CD14-positive monocyte (primary cell): ENCODE measurements around the gene TRIM27. TPM values are rescaled to one million over a fixed set of nuclear protein-coding genes. Genes with fewer than 3 reads are reported as not detected.
"Not testable (repeated sequence)": the region's sequence is repeated elsewhere in the genome, so short reads cannot be mapped to it uniquely, and the experiment has no call there.

Source experiments
- DNase-seq, 3 donors: peaks; one replicate each; pipeline ENCODE4 v3.0.0-alpha.2; 2011 to 2022
- H2AFZ ChIP-seq: 2 replicates; pipeline ENCODE4 v1.6.0; 2012; ENCODE audit warnings: mild to moderate bottlenecking, low read depth, low read length, inconsistent platforms; ENCODE audit not compliant: insufficient read depth, poor library complexity, severe bottlenecking
- H3K27ac ChIP-seq, 2 donors: 1 replicate in 1 of 2; 2 replicates in 1 of 2; pipeline ENCODE4 v1.5.1; 2012 to 2013; ENCODE audit warnings: low read length in 2 of 2, control low read depth in 1 of 2, inconsistent platforms in 1 of 2, low read depth in 1 of 2, mild to moderate bottlenecking in 1 of 2
- H3K27me3 ChIP-seq, 2 donors: one replicate each; pipeline versions ENCODE4 v1.6.0 to v1.6.1; 2011 to 2013; ENCODE audit warnings: low read length in 2 of 2; ENCODE audit not compliant: control insufficient read depth in 2 of 2, insufficient read depth in 2 of 2
- H3K36me3 ChIP-seq, 2 donors: replicated peaks in 1 of 2; 1 replicate in 1 of 2; 2 replicates in 1 of 2; pipeline versions ENCODE4 v1.5.1 to v1.6.1; 2012 to 2013; ENCODE audit warnings: low read length in 2 of 2, control low read depth in 1 of 2, inconsistent platforms in 1 of 2, mild to moderate bottlenecking in 1 of 2; ENCODE audit not compliant: insufficient read depth in 2 of 2, control insufficient read depth in 1 of 2
- H3K4me1 ChIP-seq, 2 donors: 1 replicate in 1 of 2; 2 replicates in 1 of 2; pipeline versions ENCODE4 v1.5.1 to v1.6.1; 2012 to 2013; ENCODE audit warnings: low read length in 2 of 2, control low read depth in 1 of 2, inconsistent platforms in 1 of 2, mild to moderate bottlenecking in 1 of 2, moderate library complexity in 1 of 2; ENCODE audit not compliant: insufficient read depth in 2 of 2, control insufficient read depth in 1 of 2
- H3K4me2 ChIP-seq: replicated peaks from 2 replicates; pipeline ENCODE3; 2012; ENCODE audit warnings: low read length, moderate library complexity, mild to moderate bottlenecking; ENCODE audit not compliant: poor library complexity, severe bottlenecking; ENCODE audit errors: extremely low read depth
- H3K4me3 ChIP-seq, 3 experiments: fragments of 200-600 bp in 1 of 3; sonication (generic) in 1 of 3; replicated peaks in 1 of 3; 1 replicate in 2 of 3; 2 replicates in 1 of 3; pipeline ENCODE4 v1.5.1; 2011 to 2013; ENCODE audit warnings: low read length in 3 of 3, mild to moderate bottlenecking in 3 of 3, control low read depth in 2 of 3, low read depth in 2 of 3, inconsistent platforms in 1 of 3, moderate library complexity in 1 of 3
- H3K79me2 ChIP-seq: 2 replicates; pipeline ENCODE4 v1.6.0; 2012; ENCODE audit warnings: mild to moderate bottlenecking, control low read depth, inconsistent platforms, low read length, moderate library complexity; ENCODE audit not compliant: insufficient read depth
- H3K9ac ChIP-seq: 2 replicates; pipeline ENCODE4 v1.6.0; 2017; ENCODE audit warnings: low read length, mild to moderate bottlenecking; ENCODE audit not compliant: insufficient read depth, poor library complexity, severe bottlenecking
- H3K9me3 ChIP-seq, 2 donors: replicated peaks in 1 of 2; 1 replicate in 1 of 2; 2 replicates in 1 of 2; pipeline versions ENCODE4 v1.5.1 to v1.6.1; 2012 to 2013; ENCODE audit warnings: low read length in 2 of 2, control low read depth in 1 of 2; ENCODE audit not compliant: control insufficient read depth in 1 of 2, insufficient read depth in 1 of 2
- H4K20me1 ChIP-seq: 2 replicates; pipeline ENCODE4 v1.6.0; 2012; ENCODE audit warnings: mild to moderate bottlenecking, low read length, control low read depth, moderate library complexity; ENCODE audit not compliant: insufficient read depth
- H3K27ac Mint-ChIP-seq, 7 donors: one replicate each; pipeline ENCODE4 v1.8.0; 2020; ENCODE audit warnings: mild to moderate bottlenecking in 7 of 7, mixed read lengths in 7 of 7, moderate library complexity in 6 of 7, inconsistent platforms in 2 of 7
- H3K27me3 Mint-ChIP-seq, 3 donors: one replicate each; pipeline ENCODE4 v1.8.0; 2021 to 2022; ENCODE audit warnings: low read depth in 3 of 3, mild to moderate bottlenecking in 3 of 3, mixed read lengths in 3 of 3, moderate library complexity in 3 of 3, inconsistent platforms in 1 of 3
- H3K36me3 Mint-ChIP-seq, 2 donors: one replicate each; pipeline ENCODE4 v1.8.0; 2020; ENCODE audit warnings: mixed read lengths in 2 of 2, inconsistent platforms in 1 of 2, mild to moderate bottlenecking in 1 of 2
- H3K4me1 Mint-ChIP-seq: one replicate; pipeline ENCODE4 v1.8.0; 2020; ENCODE audit warnings: mild to moderate bottlenecking, mixed read lengths
- H3K4me3 Mint-ChIP-seq, 2 donors: one replicate each; pipeline ENCODE4 v1.8.0; 2020; ENCODE audit warnings: mild to moderate bottlenecking in 2 of 2, mixed read lengths in 2 of 2, moderate library complexity in 1 of 2
- H3K9me3 Mint-ChIP-seq, 7 donors: one replicate each; pipeline ENCODE4 v1.8.0; 2020 to 2022; ENCODE audit warnings: mixed read lengths in 7 of 7, mild to moderate bottlenecking in 6 of 7, moderate library complexity in 6 of 7, inconsistent platforms in 2 of 7
- CTCF ChIP-seq: fragments of 200-600 bp; IDR thresholded peaks from one replicate; pipeline ENCODE4 v1.8.0; 2022; ENCODE audit warnings: antibody characterized with exemption, mild to moderate bottlenecking
- WGBS: methylation state at CpG from one replicate; pipeline ENCODE4 v1.1.5; 2013; ENCODE audit warnings: missing lambda C conversion rate; ENCODE audit not compliant: insufficient coverage; 5-methylcytosine and 5-hydroxymethylcytosine counted together
- intact Hi-C, 2 donors: fragments of 100-400 bp; cut with micrococcal nuclease; formaldehyde crosslinking; loops; one replicate each; pipeline versions ENCODE4 v1.15.0 to v1.15.1; 2023
- polyA plus RNA-seq, 3 donors: library from polyadenylated mRNA; depleted of rRNA in 1 of 3; unstranded in 2 of 3; stranded (reverse) in 1 of 3; fragments of 300-500 nt in 2 of 3; fragments of >200 nt in 1 of 3; fragmentation: Illumina TruSeq in 2 of 3; gene quantifications; 1 replicate in 2 of 3; 2 replicates in 1 of 3; pipeline ENCODE4 v1.2.3, GENCODE V29; 2012 to 2021

The TRIM27 gene
- polyA plus RNA-seq, 3 donors: 39.2 to 44.0 (median 42.2) TPM

- H3K27me3 Mint-ChIP-seq: peaks cover 14 to 19% (median 16%) of the 10 kb centered on the region in 3 donors
Observed at GRCh38 chr6:28876710-28877109, 47.1 kb downstream of the TRIM27 start.

DNA sequence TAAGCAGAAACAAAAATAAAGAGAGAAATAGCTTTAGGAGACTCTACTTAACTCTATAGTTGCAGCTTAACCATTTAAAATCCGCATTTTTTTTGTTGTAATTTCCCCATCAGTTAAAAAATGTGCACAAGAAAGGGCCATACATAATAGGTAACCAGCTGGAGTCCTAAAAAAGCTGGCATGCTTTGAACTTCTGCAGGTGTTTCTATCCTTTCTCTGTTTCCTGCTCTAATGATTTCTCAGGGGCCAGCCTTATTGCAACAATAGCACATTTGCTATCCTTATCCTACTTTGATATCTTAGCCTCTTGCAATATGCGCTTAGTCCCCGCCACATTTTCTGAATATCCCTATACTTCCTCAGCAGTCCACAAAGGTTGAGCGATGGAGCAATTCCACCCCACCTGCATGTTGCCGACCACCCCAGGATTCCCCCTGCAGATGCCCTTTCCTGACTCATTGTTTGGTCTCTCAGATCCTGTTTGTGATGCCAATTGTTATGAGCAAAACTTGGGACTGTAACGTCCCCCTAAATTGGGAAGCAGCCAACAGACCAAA, 48.5 kb downstream of the TRIM27 start:
- Histone ChIP-seq H2AFZ (no peak overlapping the region), H3K9me3 (peaks cover 0 to 2% of the 10 kb centered on the region in 2 donors), H3K36me3 (no peaks in the 10 kb centered on the region), H3K9ac (no peak overlapping the region), H3K79me2 (no peaks in the 10 kb centered on the region), H3K4me1 (peaks cover 0 to under 1% of the 10 kb centered on the region in 2 donors), H3K27ac (no peak overlapping the region), H3K4me2 (no peak overlapping the region), H3K4me3 (no peak overlapping the region), H4K20me1 (no peaks in the 10 kb centered on the region), H3K27me3 (peaks cover 0 to 2% of the 10 kb centered on the region in 2 donors)
- H3K4me1 Mint-ChIP-seq: peaks cover 3% of the 10 kb centered on the region
- intact Hi-C loops: no loop called here
- 27% methylated on average over 2 of the region's 6 CpGs for WGBS
- no peak for TF ChIP-seq CTCF
- H3K36me3 Mint-ChIP-seq: no peaks in the 10 kb centered on the region
- peaks cover 4 to 12% (median 11%) of the 10 kb centered on the region in 3 donors for H3K27me3 Mint-ChIP-seq
- H3K9me3 Mint-ChIP-seq: peaks cover 0 to 5% (median 0%) of the 10 kb centered on the region in 7 donors
- no peak for DNase-seq
- no peak overlapping the region for H3K4me3 Mint-ChIP-seq
- no peak overlapping the region for H3K27ac Mint-ChIP-seq

More at GRCh38 chr6:28876710-28877109, 47.1 kb downstream of the TRIM27 start:
- H3K4me2 ChIP-seq: no peak overlapping the region
- no peak for DNase-seq
- H3K27ac ChIP-seq: no peak overlapping the region
- H3K4me1 Mint-ChIP-seq: peaks cover 18% of the 10 kb centered on the region
- no peak overlapping the region for H3K27ac Mint-ChIP-seq
- no peak overlapping the region for H2AFZ ChIP-seq
- no peaks in the 10 kb centered on the region for H4K20me1 ChIP-seq
- H3K9ac ChIP-seq: no peak overlapping the region
- H3K4me3 ChIP-seq: no peak overlapping the region
- WGBS: 88% methylated on average over 1 of the region's 1 CpG
- H3K4me3 Mint-ChIP-seq: no peak overlapping the region
- H3K79me2 ChIP-seq: no peaks in the 10 kb centered on the region
- no peaks in the 10 kb centered on the region for H3K36me3 ChIP-seq
- TF ChIP-seq CTCF: no peak
- peaks cover 9 to 14% of the 10 kb centered on the region in 2 donors for H3K4me1 ChIP-seq
- peaks cover 0 to 9% (median 0%) of the 10 kb centered on the region in 7 donors for H3K9me3 Mint-ChIP-seq
- H3K27me3 ChIP-seq: peaks cover 0 to 2% of the 10 kb centered on the region in 2 donors
- intact Hi-C loops: no loop called here
- H3K36me3 Mint-ChIP-seq: no peaks in the 10 kb centered on the region
- no peaks in the 10 kb centered on the region for H3K9me3 ChIP-seq

DNA sequence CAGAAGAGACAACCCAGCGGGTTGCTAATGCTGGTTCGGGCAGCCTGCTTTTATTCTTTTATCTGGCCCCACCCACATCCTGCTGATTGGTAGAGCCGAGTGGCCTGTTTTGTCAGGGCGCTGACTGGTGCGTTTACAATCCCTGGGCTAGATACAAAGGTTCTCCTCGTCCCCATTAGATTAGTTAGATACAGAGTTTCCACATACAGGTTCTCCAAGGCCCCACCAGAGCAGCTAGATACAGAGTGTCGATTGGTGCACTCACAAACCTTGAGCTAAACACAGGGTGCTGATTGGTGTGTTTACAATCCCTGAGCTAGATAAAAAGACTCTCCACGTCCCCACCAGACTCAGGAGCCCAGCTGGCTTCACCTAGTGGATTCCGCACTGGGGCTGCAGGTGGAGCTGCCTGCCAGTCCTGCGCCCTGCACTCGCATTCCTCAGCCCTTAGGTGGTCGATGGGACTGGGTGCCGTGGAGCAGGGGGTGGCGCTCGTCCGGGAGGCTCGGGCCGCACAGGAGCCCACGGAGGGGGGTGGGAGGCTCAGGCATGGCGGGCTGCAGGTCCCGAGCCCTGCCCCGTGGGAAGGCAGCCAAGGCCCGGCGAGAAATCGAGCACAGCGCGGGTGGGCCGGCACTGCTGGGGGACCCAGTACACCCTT, 51.5 kb downstream of the TRIM27 start:
- H3K36me3 ChIP-seq, H3K4me1 Mint-ChIP-seq, H3K9me3 Mint-ChIP-seq, H3K4me2 ChIP-seq, H3K36me3 Mint-ChIP-seq, intact Hi-C loops, H3K4me1 ChIP-seq, H3K4me3 Mint-ChIP-seq, H4K20me1 ChIP-seq, H3K4me3 ChIP-seq, H3K9ac ChIP-seq, H2AFZ ChIP-seq, H3K27me3 Mint-ChIP-seq, H3K9me3 ChIP-seq, H3K27ac ChIP-seq, H3K79me2 ChIP-seq, DNase-seq, H3K27me3 ChIP-seq: not testable (repeated sequence)
- H3K27ac Mint-ChIP-seq: peak overlapping the region in 1 of 7 donors; percentile 50
- whole genome bisulfite sequencing: 97% methylated on average over 12 of the region's 28 CpGs
